Dedifferentiated amniotic fluid mesenchymal stem cell (primary cell): ENCODE data around the gene PLPP6.

Experiments used
- DNase-seq: peaks from one replicate; pipeline ENCODE4 v3.0.0-alpha.2; 2016; ENCODE audit errors: extremely low spot score

The PLPP6 gene

GRCh38 chr9:4700091-4700490, 38.0 kb downstream of the PLPP6 start:
- DNase-seq = no peak

- no peak for DNase-seq
Observed at GRCh38 chr9:4700932-4701331, 38.8 kb downstream of the PLPP6 start.

DNA sequence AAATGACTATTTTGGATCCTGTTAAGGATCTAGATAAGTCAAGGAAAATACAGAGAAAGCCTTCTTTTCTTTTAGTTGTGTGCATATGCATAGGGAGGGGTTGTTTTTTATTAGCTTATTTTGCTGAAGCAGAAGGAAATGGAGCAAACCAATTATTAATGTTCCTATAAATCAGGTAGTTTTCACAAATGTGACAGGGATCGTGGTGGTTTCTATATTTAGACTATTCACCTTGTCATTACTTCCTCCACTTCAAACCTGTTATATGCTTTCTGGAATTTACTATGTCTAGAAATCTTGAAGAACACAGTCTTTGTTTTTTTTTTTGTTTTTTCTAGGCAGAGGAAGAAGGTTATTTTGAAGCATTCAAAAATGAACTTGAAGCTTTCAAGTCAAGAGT, 39.4 kb downstream of the PLPP6 start:
- DNase-seq = no peak

DNA sequence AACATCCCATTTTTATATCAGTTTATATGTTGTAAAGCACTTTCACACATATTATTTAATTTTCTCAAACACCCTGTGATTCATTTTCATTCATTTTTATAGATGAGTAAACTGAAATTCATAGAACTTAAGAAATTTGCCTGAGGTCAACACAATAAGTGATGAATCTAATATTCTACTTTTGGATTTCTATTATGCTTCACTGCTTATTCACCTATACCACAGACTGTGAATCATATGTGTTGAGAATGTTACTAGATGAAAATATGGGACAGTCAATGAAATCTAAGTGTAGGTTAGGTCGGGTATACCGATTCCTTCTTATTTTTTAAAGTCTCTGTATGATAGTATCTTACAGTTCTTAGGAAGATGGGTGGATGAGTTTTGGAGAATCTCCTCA, 42.0 kb downstream of the PLPP6 start:
- DNase-seq = no peak

DNA sequence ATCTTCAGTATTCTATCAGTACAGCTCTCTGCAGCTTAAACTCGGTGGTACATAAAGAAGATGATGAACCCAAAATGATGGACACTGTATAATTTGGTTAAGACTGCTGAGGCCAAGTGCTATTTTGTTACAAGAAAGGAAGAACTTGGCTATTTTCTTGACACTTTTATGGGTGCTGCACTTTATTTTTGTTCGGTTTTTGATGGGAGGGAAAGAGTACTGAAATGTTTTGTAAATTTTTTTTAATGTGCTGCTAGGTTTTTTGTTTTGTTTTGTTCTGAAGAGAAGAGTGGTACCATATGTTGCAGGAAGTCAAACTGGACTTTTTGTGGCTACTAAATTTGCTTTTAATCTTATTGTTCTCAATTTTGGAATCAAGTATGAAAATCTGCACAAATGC, 43.9 kb downstream of the PLPP6 start:
- no peak for DNase-seq

DNA sequence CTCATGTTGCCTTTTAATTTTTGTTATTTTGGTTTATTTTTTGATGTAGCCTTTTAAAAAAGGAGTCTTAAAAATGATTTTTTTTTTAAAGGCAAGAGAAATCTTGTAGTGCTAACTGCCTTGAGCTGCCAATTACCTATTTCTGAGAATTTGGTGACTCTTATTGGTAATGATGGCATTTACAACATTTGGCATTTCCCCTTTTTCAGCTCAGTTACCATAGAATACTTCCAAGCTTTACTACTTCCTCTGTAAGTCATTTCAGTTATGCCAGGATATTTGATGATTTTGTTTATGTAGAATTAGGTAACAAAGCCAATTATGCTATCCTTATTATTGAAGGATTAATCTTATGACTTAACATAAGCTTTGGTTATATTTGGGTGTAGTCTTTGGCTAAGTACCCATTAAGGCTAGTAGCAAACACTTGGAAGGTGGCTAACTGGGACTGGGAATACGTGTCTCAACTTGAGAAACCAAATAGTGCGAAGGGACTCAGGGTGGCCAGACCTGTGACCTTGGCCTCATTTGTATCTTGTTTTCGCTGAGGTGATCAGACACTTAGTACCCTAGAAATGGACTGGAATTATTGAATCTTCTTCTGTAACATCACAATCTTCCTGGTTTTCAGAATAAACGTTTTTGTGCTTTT, 45.0 kb downstream of the PLPP6 start:
- no peak for DNase-seq

- DNase-seq = no peak
Observed at GRCh38 chr9:4709380-4709779, 47.3 kb downstream of the PLPP6 start.

DNA sequence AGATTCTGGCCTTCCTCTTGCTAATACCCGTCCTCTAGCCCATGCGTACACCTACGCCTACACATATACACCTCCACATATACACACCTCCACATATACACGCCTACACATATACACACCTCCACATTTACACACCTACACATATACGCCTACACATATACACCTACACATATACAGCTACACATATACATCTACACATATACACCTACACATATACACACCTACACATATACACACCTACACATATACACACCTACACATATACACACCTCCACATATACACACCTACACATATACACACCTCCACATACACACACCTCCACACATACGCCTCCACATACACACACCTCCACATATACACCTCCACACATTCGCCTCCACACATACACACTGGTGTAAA, 51.8 kb downstream of the PLPP6 start:
- no peak for DNase-seq

DNA sequence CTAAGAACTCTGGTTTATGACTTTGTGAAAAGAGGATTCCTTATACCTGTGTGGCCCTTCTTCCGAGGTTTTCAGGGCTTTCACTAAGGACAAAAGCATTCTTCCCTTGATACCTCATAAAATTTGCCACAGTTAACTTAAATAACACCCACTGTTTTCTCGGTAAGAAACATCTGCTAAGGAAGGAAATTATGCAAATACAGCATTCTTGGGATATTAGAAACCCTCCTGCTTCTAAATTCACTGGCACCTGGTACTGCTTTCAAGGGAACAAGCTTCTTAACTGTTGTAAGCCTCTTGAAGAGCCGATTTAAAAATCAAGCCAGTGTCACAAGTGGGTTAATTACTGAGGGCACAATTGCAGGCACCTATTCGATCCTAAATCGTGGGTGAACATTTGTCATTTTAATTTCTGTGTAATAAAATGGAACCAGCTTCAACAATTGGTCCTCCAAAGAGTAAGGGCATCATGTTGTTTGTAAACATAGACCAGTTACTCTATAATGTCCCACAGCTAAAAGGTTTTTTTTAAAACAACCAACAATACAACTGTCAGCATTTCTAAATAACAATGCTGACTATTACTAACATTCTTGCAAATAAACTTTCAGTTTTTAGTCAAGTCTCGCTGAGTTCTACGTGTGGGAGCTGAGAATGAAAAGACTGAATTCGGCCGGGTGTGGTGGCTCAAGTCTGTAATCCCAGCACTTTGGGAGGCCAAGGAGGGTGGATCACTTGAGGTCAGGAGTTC, 52.3 kb downstream of the PLPP6 start:
- DNase-seq = no peak
